Stomach smooth muscle (tissue), 2 donors: ENCODE data around the gene THEMIS.

ENCODE experiments used
- H3K27ac ChIP-seq: one replicate; pipeline ENCODE4 v1.7.0; 2013; ENCODE audit warnings: mild to moderate bottlenecking, low read length, inconsistent platforms
- H3K27me3 ChIP-seq, 2 donors: one replicate each; pipeline ENCODE4 v1.7.0; 2013; ENCODE audit warnings: low read length in 2 of 2; ENCODE audit not compliant: insufficient read depth in 2 of 2, control insufficient read depth in 1 of 2
- H3K36me3 ChIP-seq, 2 donors: one replicate each; pipeline ENCODE4 v1.7.0; 2013; ENCODE audit warnings: low read length in 2 of 2; ENCODE audit not compliant: control insufficient read depth in 2 of 2, insufficient read depth in 2 of 2
- H3K4me1 ChIP-seq: one replicate; pipeline ENCODE4 v1.7.0; 2013; ENCODE audit warnings: low read length; ENCODE audit not compliant: control insufficient read depth, insufficient read depth
- H3K4me3 ChIP-seq, 2 donors: one replicate each; pipeline ENCODE4 v1.7.0; 2013; ENCODE audit warnings: low read length in 2 of 2
- H3K9ac ChIP-seq, 2 donors: one replicate each; pipeline ENCODE4 v1.7.0; 2013; ENCODE audit warnings: low read length in 2 of 2, mild to moderate bottlenecking in 1 of 2
- H3K9me3 ChIP-seq, 2 donors: one replicate each; pipeline ENCODE4 v1.7.0; 2013; ENCODE audit warnings: low read length in 2 of 2; ENCODE audit not compliant: control insufficient read depth in 2 of 2
- donor health status: healthy.
- donor health status: Pancreatic carcinoma.

THEMIS gene

DNA sequence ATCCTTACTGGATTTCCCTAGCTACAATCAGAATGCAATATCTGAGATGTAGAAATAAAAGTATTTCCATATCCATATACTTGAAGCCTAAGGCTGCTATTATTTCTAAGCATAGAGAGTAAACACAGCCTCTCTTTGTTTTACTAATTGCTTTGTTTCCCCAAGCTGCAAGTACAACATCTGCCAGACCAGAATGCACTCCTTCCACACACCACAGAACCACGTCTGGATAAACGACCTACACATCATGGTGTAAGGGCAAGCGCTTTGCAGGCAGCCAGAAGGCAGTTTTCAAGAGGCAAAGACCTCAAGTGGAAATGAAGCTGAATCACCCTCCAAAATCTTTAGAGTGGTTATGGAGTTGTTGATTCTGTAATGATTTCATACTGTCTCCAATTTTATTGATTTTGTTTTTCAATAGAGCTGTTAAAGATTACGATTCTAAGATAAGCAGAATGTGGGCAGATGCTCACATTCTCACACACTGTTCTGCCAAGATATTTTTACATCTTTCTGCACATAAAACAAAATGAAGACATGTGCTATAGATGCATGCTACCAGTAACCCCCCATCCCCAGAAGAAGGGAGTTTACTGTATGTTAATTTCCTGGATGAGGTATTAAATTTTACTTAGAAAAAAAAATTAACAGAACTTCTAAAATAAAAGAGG lies 88.8 kb downstream of the THEMIS start:
- Histone ChIP-seq H3K36me3 (no peaks in the 10 kb centered on the region), H3K27me3 (no peaks in the 10 kb centered on the region), H3K9ac (no peak overlapping the region), H3K9me3 (no peaks in the 10 kb centered on the region), H3K4me3 (no peak overlapping the region), H3K4me1 (no peaks in the 10 kb centered on the region), H3K27ac (no peak overlapping the region)

DNA sequence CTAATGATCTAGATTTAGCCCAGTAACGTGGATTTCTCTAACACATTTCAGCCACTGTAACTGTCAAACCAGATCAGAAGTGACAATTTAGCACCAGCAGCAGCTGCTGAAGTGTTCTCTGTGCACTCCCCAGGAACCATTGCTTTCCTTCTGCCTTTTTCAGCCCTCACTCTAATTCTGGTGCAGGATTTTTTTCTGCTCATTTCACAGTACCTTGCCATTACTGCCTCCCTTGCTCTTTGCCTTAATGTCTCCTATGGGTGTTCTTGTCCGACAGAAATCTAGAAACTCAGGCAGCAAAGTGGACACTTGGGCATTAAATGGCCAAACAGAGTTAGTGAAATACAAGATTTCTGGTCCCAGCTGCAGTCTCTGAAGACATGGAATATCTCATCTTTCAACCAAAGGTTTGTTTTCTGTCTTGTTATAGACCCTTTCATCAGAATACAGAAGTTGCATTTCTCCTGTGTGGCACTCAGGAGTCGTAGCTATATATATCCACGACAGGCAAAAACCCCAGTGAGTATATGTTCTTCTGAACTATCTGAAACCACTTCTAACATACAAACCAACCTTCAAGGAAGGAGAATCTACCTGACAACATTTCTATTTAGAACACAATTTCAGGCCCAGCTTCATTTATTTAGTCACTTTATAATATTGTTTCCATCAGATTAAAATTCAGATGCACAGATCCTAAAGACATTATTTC lies 92.9 kb downstream of the THEMIS start:
- Histone ChIP-seq H3K9ac (no peak overlapping the region), H3K9me3 (no peaks in the 10 kb centered on the region), H3K4me3 (no peak overlapping the region), H3K4me1 (no peaks in the 10 kb centered on the region), H3K36me3 (no peaks in the 10 kb centered on the region), H3K27me3 (no peaks in the 10 kb centered on the region), H3K27ac (no peak overlapping the region)

DNA sequence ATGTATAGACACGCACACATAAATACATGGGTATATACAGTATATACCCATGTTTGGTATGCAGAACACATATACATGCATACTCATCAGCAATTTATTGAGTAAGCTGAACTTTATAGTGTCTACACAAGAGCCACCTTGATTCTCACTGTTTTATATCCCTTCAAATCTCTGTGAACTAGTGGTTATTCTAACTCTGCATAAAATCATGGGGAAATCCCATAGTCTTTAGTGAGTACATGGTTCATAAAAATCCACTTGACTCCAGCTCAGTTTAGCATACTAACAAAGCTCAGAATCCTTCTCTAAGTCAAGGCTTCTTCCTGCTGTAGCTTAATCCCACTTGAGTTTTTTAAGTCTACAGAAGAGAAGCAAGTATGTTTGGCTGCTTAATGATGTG lies 104.1 kb downstream of the THEMIS start:
- H3K36me3 ChIP-seq = no peaks in the 10 kb centered on the region

DNA sequence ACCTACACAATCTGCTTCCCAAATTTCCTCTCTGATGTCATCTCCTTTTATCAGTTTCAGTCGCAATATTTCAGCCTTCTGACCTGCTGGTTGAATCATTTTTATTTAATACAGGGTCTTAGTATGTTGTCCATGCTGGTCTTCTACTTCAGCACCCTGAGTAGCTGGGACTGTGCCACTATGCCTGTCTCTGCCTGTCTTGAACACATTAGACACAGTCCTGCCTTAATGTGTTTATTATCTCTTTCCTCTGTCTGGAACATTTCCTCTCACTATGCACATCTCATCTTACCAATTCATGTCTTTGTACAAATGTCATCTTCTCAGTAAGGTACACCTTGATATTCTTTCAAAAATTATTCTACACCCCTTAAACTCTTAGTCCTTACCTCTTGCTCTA lies 106.5 kb downstream of the THEMIS start:
- no peak overlapping the region for H3K4me3 ChIP-seq
- no peaks in the 10 kb centered on the region for H3K27me3 ChIP-seq
- no peaks in the 10 kb centered on the region for H3K9me3 ChIP-seq
- H3K36me3 ChIP-seq = no peaks in the 10 kb centered on the region
- no peak overlapping the region for H3K9ac ChIP-seq
- no peaks in the 10 kb centered on the region for H3K4me1 ChIP-seq
- H3K27ac ChIP-seq = no peak overlapping the region

More for the DNA sequence above, 104.1 kb downstream of the THEMIS start:
- Histone ChIP-seq H3K27me3 (no peaks in the 10 kb centered on the region), H3K4me3 (no peak overlapping the region), H3K4me1 (no peaks in the 10 kb centered on the region), H3K9me3 (no peaks in the 10 kb centered on the region), H3K27ac (no peak overlapping the region), H3K9ac (no peak overlapping the region)

DNA sequence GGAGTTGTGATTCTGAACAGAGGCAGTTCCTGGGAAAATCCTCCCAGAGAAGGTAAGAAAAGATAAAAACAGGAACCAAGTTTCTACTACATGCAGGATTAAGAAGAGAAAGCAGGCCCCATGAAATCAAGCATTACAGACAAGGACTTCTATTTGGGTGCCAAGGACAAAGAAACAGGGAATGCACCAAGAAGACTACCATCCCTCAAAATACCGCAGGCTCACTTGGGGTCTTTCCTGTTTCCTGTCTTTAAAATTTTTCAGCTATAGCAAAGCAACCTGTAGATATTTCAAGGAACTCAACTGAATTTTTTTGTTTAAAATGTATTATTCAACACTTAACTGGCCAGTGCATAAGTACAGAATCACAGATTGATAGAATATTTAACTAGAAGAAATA lies 107.5 kb downstream of the THEMIS start:
- no peaks in the 10 kb centered on the region for H3K9me3 ChIP-seq

DNA sequence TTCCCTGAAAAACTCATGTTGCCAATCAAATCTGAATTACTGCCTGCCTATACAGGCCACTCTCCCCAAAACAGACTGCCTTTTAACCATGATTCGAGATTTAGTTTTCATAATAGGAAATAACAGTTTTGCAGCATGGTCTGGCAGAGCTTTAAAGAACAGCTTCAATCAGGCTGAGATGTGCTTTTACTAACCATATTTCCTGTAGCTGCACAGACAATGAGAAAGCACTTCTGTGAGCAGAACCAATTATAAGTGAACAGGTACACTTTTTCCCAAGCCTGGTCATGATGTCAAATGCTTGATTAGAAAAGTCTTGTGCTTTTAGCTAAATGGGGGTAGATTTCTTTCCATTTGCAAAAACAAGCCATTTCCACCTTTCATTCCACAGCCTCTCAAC lies 108.2 kb downstream of the THEMIS start:
- Histone ChIP-seq H3K27me3 (no peaks in the 10 kb centered on the region), H3K36me3 (no peaks in the 10 kb centered on the region), H3K9ac (no peak overlapping the region), H3K27ac (no peak overlapping the region), H3K4me1 (no peaks in the 10 kb centered on the region), H3K4me3 (no peak overlapping the region), H3K9me3 (no peaks in the 10 kb centered on the region)

More for the DNA sequence above, 107.5 kb downstream of the THEMIS start:
- no peaks in the 10 kb centered on the region for H3K36me3 ChIP-seq
- H3K4me3 ChIP-seq = no peak overlapping the region
- H3K4me1 ChIP-seq = no peaks in the 10 kb centered on the region
- no peaks in the 10 kb centered on the region for H3K27me3 ChIP-seq
- no peak overlapping the region for H3K9ac ChIP-seq
- no peak overlapping the region for H3K27ac ChIP-seq

DNA sequence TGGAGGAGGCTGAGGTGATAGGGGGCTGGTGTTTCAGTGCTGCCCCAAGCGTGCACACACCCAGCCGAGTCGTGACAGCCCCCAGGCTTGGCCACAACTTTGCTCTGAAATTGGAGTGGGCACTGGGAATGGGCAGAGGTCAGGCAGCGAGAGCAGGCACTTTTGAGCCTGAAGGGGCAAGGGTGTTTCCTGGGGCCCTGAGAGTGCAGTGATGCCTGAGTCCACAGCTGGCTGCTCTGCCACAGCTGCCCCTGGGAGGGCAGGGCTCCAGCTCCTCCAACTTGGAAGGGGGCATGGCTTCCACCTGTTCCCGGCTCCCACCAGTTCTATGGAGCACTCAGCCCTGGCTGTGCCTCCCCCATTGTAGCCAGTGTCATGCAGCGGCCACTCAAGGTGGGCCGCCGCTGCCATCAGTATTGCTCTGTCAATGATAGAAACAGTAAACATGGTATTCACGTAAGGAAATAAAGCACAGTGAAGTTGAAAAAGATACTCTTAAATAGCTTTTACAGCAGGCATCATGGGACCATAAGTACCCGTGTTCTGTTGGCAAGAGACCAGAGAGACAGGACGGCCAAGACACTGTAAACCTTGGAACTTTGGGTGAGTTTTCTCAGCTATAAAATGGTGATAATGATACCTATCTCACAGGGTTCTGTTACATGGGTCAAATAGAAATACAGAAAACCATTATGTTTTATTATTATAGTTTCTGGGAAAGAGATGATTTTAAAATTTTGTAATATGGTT lies 108.9 kb downstream of the THEMIS start:
- Histone ChIP-seq H3K27ac (no peak overlapping the region), H3K27me3 (no peaks in the 10 kb centered on the region), H3K9ac (no peak overlapping the region), H3K9me3 (no peaks in the 10 kb centered on the region), H3K36me3 (no peaks in the 10 kb centered on the region), H3K4me1 (no peaks in the 10 kb centered on the region), H3K4me3 (no peak overlapping the region)

DNA sequence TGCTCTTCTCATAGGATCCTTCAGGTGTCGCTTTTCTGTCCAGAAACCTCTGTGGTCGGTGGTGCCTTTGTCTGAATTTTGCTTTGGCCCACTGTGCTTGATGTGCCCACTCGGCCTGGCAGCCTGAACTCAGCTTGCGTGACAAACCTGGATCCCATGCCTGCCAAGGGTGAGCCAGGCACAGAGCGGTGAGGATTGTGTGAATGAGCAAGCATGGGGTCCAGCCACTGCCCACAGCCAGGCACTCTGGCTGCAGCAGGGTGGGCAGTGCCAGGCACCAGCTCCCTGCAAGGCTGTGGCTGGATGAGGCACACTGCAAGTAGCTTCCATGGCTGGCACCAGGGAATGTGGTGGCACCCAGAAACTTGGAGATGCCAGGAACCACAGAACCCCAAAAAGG lies 110.3 kb downstream of the THEMIS start:
- Histone ChIP-seq H3K27me3 (no peaks in the 10 kb centered on the region), H3K4me1 (no peaks in the 10 kb centered on the region), H3K27ac (no peak overlapping the region), H3K36me3 (no peaks in the 10 kb centered on the region), H3K4me3 (no peak overlapping the region), H3K9ac (no peak overlapping the region), H3K9me3 (no peaks in the 10 kb centered on the region)

DNA sequence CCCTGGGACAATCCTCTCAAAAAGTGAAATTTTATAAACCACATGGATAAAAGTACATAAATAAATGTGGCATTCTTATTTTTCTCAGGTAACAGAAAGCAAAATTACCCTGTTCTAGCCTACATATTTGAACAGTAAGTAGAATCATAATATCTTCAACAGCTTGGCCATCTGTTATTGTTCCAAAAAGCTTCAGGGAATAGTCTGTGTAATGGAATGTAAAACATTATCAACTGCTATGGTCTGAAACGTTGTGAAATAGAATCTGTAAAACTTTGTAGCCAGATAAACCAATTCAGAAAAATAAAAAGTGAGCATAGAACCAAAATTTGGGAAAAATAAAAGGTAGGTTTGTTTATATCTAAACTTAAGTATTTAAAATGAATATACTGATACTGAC lies 114.7 kb downstream of the THEMIS start:
- Histone ChIP-seq H3K27ac (no peak overlapping the region), H3K9me3 (peaks cover 0 to 3% of the 10 kb centered on the region in 2 donors), H3K27me3 (no peaks in the 10 kb centered on the region), H3K36me3 (no peaks in the 10 kb centered on the region), H3K4me1 (no peaks in the 10 kb centered on the region), H3K4me3 (no peak overlapping the region), H3K9ac (no peak overlapping the region)

DNA sequence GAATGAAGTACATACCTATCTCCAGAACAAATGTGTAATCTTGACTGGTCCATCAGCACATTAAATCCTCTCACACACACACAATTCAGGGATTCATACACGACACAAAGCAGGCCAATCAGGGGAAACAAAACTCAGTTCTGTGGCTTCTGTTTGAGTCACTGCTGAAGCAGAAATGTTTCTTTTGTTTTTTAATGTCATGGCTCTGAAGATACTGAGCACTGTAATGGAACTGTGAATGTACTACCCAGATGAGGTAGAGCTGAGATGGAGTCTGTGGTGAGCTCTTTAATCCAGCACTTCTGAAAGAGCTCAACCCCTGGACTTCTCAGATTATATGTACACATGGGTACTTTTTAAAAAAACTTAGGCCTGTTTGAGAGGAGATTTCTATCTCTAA lies 116.4 kb downstream of the THEMIS start:
- H3K9ac ChIP-seq = no peak overlapping the region
- H3K9me3 ChIP-seq = peaks cover 0 to 3% of the 10 kb centered on the region in 2 donors
- no peaks in the 10 kb centered on the region for H3K27me3 ChIP-seq
- no peaks in the 10 kb centered on the region for H3K4me1 ChIP-seq
- no peaks in the 10 kb centered on the region for H3K36me3 ChIP-seq
- no peak overlapping the region for H3K27ac ChIP-seq
- H3K4me3 ChIP-seq = no peak overlapping the region
